SIG-M5 (cell line): ENCODE results near the gene OGDH.

Source experiments
- DNase-seq: peaks from one replicate; lab custom pipeline; 2025; lab: John Stamatoyannopoulos, UW

Gene OGDH

GRCh38 chr7:44638611-44639557 is 32.5 kb downstream of the OGDH start:
- DNase-seq, result peak; percentile 45

GRCh38 chr7:44639671-44640321 is 33.4 kb downstream of the OGDH start:
- no peak for DNase-seq

- no peak for DNase-seq
Observed at GRCh38 chr7:44643206-44643605, 36.8 kb downstream of the OGDH start.

GRCh38 chr7:44645254-44645653 is 38.8 kb downstream of the OGDH start:
- DNase-seq, result no peak

DNA sequence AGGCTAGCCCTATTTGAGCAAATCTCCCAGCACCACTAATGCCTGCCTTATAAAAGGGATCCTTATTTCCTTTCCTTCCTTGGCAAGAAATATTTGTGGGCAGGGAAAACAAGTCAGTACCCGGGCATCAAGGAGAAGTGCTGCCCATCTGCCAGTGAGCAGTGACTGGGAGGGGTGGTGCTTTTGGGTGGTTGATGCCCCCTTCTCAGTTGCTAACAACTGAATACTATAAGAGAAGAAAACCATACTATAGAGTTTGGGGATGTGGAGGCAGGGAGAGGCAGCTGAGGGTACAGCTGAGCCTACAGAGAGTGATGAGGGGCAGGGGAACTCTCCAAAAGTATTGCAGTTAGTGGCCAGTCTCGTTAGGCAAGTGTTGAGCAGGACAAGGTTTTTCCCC is 39.3 kb downstream of the OGDH start:
- DNase-seq, result no peak

GRCh38 chr7:44646176-44646920 is 39.9 kb downstream of the OGDH start:
- DNase-seq, result no peak

GRCh38 chr7:44646921-44647636 is 40.7 kb downstream of the OGDH start:
- no peak for DNase-seq

- DNase-seq, result no peak
Observed at GRCh38 chr7:44647981-44648714, 41.7 kb downstream of the OGDH start.

GRCh38 chr7:44650242-44650641 is 43.8 kb downstream of the OGDH start:
- no peak for DNase-seq

- DNase-seq, result no peak
Observed at GRCh38 chr7:44650772-44651171, 44.3 kb downstream of the OGDH start.

DNA sequence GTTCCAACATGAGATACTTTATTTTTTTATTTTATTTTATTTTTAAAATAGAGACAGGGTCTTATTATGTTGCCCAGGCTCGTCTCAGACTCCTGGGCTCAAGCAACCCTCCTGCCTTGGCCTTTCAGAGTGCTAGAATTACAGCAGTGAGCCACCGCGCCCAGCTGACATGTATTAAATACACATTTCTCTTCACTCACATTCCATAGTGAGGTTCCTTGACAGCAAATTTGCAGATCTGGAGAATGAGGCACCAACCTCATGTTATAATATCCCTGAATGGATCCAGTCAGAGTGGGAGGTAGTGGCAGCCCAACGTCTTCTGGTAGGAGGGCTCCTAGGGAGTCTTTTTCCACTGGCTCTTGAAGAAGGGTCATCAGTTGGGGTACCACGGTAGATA is 46.1 kb downstream of the OGDH start:
- DNase-seq, result no peak

- no peak for DNase-seq
Observed at GRCh38 chr7:44654255-44654796, 47.9 kb downstream of the OGDH start.

- no peak for DNase-seq
Observed at GRCh38 chr7:44655341-44655740, 48.9 kb downstream of the OGDH start.

DNA sequence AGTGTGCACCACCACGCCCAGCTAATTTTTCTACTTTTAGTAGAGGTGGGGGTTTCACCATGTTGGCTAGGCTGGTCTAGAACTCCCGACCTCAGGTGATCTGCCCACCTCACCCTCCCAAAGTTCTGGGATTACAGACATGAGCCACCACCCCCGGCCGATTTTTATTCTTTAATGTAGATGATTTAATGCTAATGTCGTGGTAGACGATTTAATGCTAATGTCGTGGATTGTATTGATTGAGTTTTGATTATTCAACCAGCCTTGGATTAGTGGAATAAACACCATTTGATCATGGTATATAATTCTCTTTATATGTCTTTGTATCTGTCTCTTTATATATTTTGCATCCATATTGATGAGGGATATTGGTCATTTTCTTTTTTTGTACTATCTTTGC is 52.6 kb downstream of the OGDH start:
- no peak for DNase-seq

DNA sequence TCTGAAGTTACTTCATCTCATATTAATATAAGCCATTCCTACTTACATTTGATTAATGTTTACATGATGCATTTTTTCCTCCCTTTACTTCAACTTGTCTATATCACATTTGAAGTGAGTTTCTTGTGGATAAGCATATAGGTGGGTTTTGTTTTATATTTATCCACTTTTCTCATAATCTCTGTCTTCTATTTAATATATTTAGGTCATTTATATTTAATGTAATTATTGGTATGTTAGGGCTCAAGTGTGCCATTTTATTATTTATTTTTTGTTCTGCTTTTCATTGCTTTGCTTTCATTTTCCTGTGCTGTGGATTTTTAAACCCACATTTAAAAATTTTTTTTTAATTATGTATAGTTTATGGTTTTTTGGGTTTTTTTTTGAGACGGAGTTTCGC is 54.8 kb downstream of the OGDH start:
- no peak for DNase-seq

GRCh38 chr7:44664780-44665461 is 58.5 kb downstream of the OGDH start:
- no peak for DNase-seq

DNA sequence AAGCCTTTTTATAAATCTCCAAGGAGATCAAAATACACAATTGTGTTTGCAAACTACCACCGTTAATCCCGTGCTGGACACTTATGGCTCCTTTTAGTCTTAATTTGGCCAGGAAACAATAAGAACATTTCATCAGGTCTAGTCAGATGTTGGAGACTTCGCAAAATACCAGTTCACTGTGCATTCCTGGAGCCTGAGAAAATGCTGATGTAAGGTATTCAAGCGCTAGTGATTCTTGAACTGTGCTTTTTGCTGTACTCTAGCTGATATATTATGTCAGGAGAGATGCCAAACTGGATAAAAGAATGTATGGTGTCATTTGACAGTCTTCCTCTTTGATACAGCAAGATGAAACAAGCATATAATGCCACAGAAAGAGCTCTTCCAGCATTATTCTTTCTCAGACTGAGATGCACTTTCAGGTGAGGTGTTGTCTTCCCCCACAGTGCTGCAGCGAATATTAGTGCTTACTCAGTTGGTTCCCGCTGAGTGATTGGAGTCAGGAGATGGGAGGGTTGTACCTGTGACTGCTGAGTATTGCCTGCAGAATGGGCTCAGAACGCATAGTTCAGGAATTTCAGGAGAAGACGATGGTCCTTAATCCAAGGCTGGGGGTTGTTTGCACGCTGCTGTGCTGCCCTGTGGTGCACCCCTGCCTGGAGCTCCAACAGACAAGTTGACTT is 59.2 kb downstream of the OGDH start:
- no peak for DNase-seq

GRCh38 chr7:44666566-44666965 is 60.1 kb downstream of the OGDH start:
- no peak for DNase-seq

GRCh38 chr7:44667190-44667589 is 60.8 kb downstream of the OGDH start:
- DNase-seq, result no peak

GRCh38 chr7:44671069-44671468 is 64.6 kb downstream of the OGDH start:
- DNase-seq, result no peak
